IPS DF 4.7 (cell line): ENCODE measurements around the gene TMEM51.

Source experiments
- DNase-seq: peaks from one replicate; pipeline ENCODE4 v3.0.0-alpha.2; 2013; ENCODE audit warnings: low spot score; ENCODE audit errors: extremely low read depth

Gene TMEM51

DNA sequence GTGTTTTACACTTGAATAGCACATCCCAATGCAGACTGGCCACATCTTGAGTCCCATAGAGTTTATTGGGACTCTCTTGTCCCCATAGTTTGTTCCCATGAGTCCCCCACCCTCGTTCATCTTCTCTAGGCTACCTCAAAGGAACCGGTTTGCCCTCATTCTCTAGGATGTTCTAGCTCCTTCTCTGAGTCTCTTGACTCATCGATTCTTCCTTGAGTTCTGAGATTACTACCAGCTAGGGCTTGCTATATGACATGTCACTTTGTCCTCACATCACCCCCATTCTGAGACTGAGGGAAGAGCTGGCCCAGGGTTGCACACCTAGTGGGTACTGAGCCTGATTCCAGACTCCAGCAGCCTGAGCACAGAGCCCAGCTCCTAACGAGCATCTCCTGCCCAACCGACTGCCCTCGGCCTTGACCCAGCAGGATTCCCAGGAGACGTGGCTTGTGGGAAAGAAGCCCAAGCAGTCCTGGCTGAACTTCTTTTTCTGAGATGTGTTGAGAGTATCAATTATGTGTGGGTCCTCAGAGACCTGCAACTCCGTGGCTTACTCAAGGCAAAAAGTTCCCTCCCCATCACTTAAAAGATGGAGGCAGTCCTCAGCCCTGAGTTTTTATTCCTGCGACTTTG lies 42.0 kb downstream of the TMEM51 start:
- no peak for DNase-seq

DNA sequence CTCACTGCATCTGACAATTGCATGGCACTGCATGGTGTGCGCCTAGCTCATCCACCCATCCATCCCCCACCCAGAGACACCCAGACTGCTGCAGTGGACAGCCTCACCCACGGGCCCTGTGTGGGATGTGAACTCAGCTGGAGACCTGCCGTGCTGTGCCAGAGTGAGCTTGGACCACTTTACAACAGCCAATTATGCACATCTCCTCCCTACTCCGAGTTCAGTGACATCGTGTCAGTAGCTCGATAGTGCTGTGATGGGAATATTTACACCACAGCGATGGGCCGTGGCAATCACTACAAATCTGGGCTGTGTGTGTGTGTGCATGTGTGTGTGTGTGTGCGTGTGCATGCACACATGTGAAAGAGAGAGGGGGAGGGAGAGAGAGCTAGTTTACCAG lies 42.5 kb downstream of the TMEM51 start:
- no peak for DNase-seq

DNA sequence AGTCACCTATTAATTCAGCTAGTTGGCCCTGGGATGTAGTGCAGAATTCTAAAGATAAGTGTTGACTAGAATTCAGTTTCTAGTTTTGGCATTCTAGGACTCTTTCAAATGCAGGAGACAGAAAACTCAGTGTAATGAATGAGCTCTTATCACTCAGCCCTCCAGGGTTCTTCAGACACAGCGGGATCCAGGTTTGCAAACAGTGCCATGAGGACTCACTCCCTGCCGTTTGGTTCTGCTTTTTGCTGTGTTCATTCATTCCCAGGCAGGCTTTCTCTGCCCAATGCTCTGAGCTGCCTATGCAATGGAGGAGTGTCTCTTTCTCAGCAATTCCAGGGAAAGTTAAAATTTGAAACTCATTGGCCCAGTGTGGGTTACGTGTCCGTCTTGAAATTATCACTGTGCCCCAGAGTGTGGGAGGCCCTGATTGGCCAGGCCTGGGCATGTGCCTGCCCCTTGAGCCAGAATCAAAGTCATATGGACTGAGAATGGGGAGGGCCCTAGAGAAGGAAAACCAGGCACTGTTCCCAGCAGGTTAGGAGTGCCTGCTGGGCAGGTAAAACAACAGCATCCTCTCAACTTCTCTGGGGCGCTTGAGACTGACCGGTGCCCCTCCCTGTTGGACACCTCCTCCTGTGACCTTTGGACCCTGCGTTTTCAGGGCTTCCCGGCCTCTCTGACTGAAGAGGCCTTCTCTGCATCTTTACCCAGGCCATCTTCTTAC lies 43.4 kb downstream of the TMEM51 start:
- DNase-seq, result no peak

DNA sequence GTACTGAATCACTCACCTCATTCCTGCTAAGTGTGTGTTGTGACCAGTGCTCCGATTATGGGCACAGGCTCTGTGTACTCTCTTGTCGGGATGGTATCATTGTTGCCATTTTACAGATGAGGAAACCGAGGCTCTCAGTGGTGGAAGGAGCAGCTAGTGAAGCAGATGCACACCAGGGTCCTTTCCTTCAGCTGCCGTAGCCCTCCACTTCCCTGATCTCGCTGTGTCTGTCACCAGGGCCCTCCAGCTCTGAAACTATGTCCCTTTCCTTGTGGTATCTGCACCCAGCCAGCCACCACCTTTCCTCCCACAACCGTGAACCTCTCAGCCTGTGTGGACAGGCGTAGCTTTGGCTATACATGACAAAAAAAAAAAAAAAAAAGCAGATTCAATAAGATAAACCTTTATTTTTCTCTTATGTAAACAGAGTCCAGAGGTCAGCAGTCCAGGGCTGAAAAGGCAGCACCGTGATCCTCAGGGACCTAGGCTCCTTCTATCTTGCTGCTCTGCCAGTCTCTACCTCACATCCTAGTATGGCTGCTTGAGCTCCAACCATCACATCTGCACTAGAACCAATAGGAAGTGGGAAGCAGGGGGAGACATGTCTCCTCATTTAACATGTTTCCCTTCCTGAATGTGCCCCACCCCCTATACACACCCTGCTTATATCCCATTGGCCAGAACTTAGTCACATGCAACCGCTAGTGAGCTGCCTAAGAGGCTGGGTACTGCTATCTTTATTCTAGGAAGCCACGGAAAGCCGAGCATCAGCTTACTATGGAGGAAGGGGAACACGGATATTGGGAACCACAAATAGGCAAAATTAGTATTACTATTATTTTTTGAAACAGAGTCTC lies 44.3 kb downstream of the TMEM51 start:
- no peak for DNase-seq

DNA sequence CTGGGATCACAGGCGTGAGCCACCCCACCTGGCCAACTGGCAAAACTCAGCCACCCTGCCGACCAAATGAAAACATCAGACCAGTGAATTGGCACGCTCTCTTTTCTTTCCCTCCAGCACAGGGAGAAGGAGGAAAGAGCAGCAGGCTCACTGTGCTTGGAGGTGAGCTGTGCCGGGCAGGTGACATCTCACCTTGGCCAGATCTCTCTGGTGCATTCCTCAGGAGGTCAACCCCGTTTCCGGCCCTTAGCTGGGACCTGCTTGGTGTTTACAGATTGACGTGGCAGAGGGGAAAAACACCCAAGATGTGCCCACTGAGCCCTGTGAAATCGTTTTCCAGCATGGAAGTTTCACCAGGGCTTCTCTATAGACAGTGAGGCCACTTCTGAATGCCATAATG lies 45.1 kb downstream of the TMEM51 start:
- DNase-seq, result no peak

DNA sequence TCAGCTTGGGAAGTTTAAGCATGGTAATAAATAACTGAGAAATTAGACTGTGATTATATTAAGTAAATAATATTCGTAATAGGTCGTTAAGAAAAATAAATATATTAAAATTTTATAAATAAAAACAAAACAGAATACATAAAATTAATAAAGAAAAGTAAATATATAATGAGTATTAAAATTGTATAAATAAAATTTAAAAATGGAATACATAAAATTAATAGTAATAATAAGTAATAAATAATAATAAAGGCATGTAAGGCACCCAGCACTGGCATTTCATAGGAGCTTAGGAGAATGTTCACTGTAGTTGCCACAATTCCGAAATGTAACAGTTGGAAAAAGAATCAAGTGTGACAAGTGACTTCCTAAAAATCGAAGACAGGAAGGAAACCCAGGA lies 47.7 kb downstream of the TMEM51 start:
- DNase-seq, result no peak

DNA sequence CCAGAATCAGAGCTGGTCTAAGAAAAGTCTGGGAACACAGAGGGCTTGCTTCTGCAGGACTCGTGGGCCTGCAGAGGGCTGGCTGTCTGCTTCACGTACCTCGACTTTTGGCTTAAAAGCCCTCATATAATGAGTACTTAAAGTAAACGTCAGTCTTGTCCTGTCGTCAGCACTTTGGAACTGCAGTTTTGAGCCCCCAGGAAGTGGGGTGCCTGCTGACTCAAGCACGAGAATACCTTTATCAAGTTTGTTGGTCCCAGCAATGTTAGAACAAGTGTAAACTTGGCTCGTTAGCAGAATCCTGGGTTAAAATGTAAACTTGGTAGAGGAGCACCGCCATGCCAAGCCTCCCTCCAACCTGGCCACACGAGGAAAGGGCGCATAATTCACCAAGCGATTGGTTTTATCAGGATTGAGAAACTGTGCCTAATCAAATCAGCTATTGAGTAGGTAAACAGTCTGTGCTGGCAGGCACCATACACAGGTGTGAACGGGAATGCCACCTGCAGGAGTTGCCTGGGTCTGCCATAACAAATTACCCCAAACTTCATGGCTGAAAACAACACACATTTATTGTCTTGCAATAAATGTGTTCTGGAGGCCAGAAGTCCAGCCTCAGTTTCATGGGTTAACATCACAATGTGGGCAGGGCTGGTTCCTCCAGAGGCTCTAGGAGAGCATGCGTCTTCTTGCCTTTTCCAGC lies 48.5 kb downstream of the TMEM51 start:
- DNase-seq, result no peak

DNA sequence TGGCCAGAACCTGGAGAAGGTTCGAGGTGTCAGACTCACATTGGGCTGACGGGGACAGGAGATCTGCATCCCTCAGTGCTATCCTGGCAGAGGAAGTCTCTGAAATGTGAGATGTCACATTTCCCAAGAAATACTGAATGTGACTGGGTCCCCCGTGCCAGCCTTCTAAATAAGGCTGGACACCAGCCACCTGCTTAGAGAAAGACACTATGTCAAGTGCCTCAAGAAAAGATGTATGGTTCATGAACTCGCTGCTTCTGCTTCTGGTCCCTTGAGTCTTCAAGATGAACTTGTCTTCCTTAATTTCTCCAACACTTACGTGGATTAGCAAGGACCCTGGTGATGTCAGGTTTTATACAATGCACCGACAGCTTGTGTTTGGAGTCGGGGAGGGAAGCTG lies 51.4 kb downstream of the TMEM51 start:
- no peak for DNase-seq

DNA sequence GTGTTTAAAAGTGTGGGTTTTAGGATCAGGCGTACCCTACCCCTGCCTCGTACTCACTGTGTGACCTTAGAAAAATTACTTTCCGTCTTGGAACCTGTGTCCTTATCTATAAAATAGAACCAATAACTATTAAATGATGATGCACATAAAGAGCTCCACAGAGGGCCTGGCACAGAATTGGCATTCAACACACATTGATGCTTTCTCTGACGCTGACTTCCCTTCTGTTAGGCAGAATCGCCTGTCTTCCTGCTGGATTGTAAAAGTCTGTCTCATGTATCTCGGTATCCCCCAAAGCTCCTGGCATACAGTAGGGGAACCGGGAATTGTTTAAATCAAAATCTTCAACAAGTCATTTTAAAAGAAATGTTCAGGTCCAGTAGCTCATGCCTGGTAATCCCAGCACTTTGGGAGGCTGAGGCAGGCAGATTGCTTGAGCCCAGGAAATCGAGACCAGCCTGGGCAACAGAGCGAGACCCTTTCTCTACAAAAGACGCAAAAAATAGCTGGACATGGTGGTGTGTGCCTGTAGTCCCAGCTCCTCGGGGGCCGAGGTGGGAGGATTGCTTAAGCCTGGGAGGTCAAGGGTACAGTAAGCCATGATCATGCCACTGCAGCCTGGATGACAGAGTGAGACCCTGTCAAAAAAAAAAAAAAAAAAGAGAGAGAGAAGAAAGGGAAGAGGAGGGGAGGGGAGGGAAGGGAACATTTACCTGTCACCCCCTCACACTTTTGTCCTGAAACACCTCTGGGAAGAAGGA lies 52.2 kb downstream of the TMEM51 start:
- no peak for DNase-seq

DNA sequence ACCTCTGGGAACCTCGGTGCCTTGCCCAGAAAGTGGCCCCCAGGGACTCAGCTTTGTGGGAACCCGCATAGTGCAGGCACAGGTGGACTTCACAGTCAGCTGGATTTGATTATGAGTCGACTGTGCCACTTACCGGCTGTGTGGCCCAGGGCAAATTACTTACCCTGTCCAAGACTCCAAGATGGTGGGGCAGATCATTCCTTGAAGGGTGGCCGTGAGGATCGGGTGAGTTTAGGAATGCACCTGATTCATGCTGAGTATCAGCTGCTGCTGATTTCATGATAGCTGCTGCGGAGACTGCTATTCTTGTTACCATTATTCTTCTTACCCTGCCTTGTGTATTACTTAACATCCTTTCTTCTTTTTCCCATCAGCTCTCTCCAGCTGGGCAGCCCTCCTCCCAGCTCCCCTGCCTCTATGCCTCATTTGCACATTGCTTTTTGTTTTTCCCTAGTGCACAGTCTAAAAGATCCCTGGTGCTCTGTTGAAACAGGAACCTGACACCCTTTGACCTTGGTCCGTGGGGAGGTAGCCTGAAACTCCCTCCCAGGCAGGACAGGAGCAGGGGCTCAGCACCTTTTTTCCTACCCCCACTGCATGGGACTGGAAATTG lies 53.0 kb downstream of the TMEM51 start:
- DNase-seq, result no peak

DNA sequence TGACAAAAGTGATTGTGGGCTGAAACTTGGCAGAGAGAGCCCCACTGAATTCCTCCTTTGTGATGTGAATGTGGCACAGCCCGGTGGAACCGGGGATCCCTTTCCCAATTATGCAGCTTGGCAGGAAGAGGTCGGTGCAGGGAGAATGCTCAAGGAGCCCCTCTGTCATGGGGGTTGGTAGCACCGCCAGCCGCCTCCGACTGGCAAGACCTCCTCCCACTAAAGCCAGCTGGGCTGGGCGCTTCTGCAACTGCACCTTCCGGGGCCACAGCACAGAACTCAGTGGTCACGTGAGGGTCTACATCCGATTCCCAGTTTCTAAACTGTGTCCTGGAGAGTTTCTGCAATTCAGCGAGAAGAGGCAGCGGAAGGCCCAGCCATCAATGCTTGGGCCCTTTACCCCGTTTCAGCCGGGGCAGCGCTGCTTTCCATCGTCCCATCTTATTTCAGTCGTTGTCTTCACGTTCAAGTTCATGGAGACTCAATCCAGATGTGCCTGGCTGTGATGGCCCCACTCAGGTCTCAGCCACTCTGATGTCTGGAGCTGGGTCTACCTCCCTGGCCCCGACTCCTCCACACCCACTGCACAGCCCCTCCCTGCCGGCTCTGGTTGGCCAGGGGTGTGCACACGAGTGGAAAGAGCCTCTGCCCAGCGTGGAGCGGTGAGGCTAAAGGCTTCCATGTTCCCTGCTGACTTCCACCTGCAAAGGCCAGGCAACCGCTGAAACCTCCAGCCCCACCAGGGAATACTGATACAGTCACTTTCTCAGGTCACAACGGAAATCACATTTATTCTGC lies 53.7 kb downstream of the TMEM51 start:
- DNase-seq, result no peak

DNA sequence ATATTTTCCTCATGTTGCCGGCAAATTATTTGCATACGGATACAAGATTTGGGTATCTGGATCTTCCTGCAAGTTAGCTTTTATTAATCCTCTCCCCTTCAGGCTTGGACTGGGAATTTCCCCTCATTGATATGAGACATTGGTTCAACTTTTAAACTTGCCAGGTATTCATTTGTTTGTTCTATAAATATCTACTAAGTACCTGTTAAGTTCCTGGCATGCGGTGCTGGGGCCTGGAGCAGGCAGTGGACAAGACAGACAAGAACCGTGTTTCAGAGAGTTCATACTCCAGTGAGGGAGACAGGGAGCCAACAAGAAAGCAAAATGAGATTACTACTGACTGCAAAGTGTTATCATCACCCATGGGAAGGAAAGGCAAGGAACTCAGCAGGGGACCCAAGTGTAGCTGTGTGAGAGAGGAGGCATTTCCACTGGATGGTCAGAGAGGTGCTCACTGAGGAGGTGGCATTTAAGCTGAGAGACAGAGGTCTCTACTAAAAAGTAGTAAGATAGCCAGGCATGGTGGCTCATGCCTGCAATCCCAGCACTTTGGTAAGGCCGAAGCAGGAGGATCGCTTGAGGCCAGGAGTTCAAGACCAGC lies 54.4 kb downstream of the TMEM51 start:
- DNase-seq, result no peak

DNA sequence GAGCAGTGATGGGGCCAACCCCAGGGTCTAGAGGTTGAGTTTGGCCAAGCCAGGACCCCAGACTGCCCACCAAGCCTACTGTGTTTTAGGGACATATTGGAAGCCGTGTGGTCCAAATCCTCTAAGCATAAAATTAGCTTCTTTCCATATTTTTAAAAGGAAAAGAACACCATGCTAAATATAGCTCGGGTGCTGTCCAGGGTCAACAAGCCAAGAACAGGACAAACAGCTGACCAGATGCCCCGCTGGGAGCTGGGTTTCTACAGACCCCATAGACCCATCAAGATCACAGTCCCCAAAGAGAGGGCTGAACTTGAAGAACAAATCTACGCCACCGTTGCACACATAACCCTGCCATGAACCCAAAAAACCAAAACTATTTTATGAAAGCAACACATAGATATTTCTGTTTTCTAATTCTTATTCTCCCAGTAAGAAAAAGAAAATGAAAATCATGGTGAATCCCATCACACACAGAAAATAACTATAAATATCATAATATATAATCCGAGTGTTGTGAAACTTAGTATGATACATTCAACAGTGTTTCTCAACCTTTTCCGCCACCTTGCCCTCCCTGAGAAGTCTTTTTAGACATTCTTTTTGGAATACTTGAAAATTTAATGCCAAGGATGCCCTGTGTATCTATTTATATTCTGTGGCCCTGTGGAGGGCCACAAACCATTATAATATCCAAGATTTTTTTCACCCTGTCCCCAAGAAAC lies 57.3 kb downstream of the TMEM51 start:
- DNase-seq, result no peak

DNA sequence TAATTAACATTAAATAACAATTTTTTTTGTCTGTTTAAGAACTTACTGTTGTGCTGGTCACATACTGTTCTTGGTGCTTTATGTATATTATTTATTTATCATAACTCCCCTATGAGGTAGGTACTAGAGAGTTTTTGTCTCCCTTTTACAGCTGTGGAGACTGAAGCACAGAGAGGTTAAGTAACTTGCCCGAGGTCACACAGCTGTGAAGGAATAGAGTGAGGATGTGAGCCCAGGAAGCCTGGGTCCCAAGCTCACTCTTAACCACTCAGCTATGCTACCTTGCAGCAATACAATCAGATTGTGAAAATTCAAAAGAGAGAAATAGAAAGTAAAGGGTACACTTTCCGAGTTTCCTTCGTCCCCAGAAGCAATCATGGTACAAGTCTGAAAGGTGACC lies 57.9 kb downstream of the TMEM51 start:
- no peak for DNase-seq

DNA sequence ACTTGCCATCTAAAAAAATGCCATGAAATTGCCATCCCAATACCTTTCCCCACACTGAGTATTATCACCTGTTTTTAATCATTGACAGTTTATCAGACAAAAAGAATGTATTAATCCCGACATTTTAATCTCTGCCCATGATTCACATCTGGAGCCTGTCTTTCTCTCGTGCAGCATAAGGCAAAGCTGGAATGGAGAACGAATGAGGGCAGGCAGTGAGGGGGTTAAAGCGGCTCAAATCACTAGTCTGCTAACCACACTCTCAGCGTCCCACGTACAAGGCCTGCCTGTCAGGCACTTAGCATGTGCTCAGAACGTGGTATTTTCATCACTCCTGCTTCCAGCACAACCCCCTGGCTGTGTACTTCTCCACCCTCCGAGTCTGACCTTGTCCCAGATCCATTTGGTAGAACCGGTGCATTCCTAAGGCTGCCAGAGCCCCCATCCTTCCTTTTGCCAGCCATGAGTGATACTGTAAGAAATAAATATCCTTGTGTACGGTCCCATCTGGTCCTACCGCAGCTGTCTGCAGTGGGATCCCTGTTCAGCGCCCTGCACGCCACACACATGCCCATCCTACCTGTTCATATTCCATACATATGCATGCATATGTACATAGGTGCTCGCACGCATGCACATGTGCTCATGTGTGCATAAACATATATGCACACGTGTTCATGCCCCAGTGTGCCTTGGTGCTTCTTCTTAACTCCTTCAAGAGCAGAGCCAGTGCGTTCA lies 58.8 kb downstream of the TMEM51 start:
- DNase-seq, result no peak

DNA sequence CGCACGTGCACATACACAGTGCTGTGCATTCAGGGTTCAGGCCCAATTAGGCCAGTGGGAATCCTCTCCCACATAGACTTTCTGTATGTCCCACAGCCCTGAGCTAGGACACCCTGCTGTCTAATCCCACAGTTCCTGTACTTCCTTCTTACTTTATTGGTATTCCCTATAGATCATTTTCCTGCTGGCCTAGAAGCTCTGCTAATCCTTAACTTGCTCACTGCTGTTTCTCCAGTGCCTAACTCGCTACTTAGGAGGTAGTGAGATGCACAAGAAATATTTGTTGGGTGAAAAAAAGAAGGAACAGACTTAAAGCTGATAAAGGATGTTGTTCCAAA lies 59.4 kb downstream of the TMEM51 start:
- DNase-seq, result no peak

DNA sequence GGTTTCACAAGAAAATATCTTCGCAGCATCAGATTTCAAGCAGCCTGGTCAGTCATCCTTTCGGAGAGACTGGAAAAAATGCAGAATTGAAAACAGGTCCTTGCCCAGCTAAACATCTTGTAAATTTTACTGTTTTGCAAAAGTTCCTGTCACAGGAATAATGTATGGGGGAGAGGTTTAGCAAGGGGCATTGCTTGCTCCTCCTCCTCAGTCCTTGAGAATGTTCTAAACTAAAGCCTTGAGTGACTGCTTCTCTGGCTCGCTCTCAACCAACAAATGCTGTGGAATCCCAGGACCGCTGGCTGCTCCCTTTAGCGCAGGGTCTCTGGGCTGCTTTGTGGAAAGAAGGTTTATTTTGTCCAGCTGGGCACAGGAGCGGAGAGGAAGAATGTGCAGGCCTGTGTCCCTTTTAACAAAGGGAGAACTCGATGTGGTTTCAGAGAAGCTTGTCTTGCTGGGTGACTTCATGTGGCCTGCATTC lies 59.8 kb downstream of the TMEM51 start:
- no peak for DNase-seq

DNA sequence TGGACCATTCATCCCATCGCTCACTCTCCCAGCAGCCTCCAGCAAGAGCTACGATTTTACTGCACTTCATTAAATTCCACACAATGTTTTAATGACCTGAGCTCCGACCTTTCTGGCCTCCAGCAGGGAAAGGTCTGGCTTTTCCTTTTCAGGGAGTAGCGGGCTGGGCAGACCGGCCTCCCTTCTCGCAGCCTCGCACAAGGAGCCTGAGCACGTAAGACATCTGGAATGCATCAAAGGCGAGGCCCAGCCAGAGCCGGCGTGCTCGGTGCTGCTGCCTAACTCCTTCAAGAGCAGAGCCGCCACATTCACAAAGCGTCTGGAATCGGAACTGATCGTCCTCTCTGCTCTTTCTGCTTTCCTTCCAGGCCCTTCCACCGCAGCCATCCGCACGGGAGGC lies 61.0 kb downstream of the TMEM51 start:
- no peak for DNase-seq
